Heart left ventricle (tissue), 16 donors: ENCODE data around the gene PHACTR3. TPM values are rescaled to one million over a fixed set of nuclear protein-coding genes. Genes with fewer than 3 reads are reported as not detected.

ENCODE experiments used
- ATAC-seq, 4 donors: fragments of 200-7000 bp; cut with Tn5 transposase; one replicate each; pipeline ENCODE4 v1.9.1; 2020 to 2022; ENCODE audit warnings: moderate library complexity in 4 of 4, mild to moderate bottlenecking in 3 of 4, moderate number of reproducible peaks in 1 of 4
- DNase-seq, 5 donors: peaks; one replicate each; pipeline ENCODE4 v3.0.0-alpha.2; 2020
- H3K27ac ChIP-seq, 12 donors: fragments of 200-600 bp; sonication (generic) in 4 of 12; one replicate each; pipeline versions ENCODE4 v1.5.0 to v1.8.0; 2016 to 2022; ENCODE audit warnings: mild to moderate bottlenecking in 2 of 12
- H3K27me3 ChIP-seq, 9 donors: fragments of 200-600 bp; sonication (generic) in 2 of 9; one replicate each; pipeline versions ENCODE4 v1.5.1 to v1.8.0; 2016 to 2022; ENCODE audit warnings: mild to moderate bottlenecking in 3 of 9
- H3K36me3 ChIP-seq, 9 donors: fragments of 200-600 bp; sonication (generic) in 2 of 9; one replicate each; pipeline versions ENCODE4 v1.5.0 to v1.8.0; 2018 to 2022; ENCODE audit warnings: mild to moderate bottlenecking in 2 of 9
- H3K4me1 ChIP-seq, 12 donors: fragments of 200-600 bp; sonication (generic) in 4 of 12; one replicate each; pipeline versions ENCODE4 v1.5.0 to v1.8.0; 2016 to 2022; ENCODE audit warnings: mild to moderate bottlenecking in 3 of 12
- H3K4me3 ChIP-seq, 12 donors: fragments of 200-600 bp; sonication (generic) in 4 of 12; one replicate each; pipeline versions ENCODE4 v1.5.0 to v1.8.0; 2017 to 2022; ENCODE audit warnings: mild to moderate bottlenecking in 9 of 12, moderate library complexity in 4 of 12
- H3K9me3 ChIP-seq, 12 donors: fragments of 200-600 bp; sonication (generic) in 4 of 12; one replicate each; pipeline versions ENCODE4 v1.5.0 to v1.8.0; 2016 to 2022; ENCODE audit warnings: mild to moderate bottlenecking in 1 of 12
- CTCF ChIP-seq, 12 donors: fragments of 200-600 bp; sonication (generic) in 4 of 12; IDR thresholded peaks; one replicate each; pipeline versions ENCODE4 v1.5.0 to v1.8.0; 2018 to 2022; ENCODE audit warnings: antibody characterized with exemption in 12 of 12, mild to moderate bottlenecking in 5 of 12
- POLR2A ChIP-seq, 2 donors: fragments of 450-650 bp; IDR thresholded peaks; one replicate each; pipeline ENCODE4 v1.6.1; 2017; ENCODE audit warnings: antibody characterized with exemption in 2 of 2, mild to moderate bottlenecking in 2 of 2, moderate library complexity in 2 of 2
- WGBS, 4 donors: extraction: QIAGEN DNeasy Blood & Tissue Kit in 2 of 4; methylation state at CpG; one replicate each; pipeline versions ENCODE4 v1.1.5 to v1.1.7; 2013 to 2018; 5-methylcytosine and 5-hydroxymethylcytosine counted together
- intact Hi-C, 10 donors: fragments of 100-400 bp; cut with DNase I; formaldehyde crosslinking; loops; one replicate each; pipeline versions ENCODE4 v1.11.1 to v1.14.2; 2022
- polyA plus RNA-seq, 2 donors: library from polyadenylated mRNA; stranded (reverse); fragments of 200-250 nt; gene quantifications; one replicate each; pipeline ENCODE4 v1.2.3, GENCODE V29; 2013
- total RNA-seq, 9 donors: library from RNA; depleted of rRNA in 2 of 9; stranded (reverse); fragments of >200 nt in 2 of 9; fragmentation: NEBNext Ultra II Directional in 3 of 9; extraction: Animal tissue kit (Norgen Biotek cat#: 25700) in 3 of 9; gene quantifications; one replicate each; pipeline versions ENCODE4 v1.1.0 to v1.2.4, GENCODE V29; 2016 to 2023
- donor health status: ischemic (EF 13 %, LVEDD 7.1; RV severe dilation, severe dysfunction).
- donor health status: healthy with polysubstance abuse.
- donor health status: DM: no; HTN: yes; CAD: no.
- donor health status: DM: no; HTN: no; CAD: no.
- donor health status: ischemic (EF 25% LVEDD 6.9; RV normal size, moderate dysfunction).
- donor health status: ischemic (EF 25% LVEDD 5.7; RV mildly dilated, moderate dysfunction).
- donor health status: healthy.
- donor health status: DM: yes; HTN: yes; CAD: no.
- donor health status: ischemic (EF 35%, LVEDD 5.7; RV mildly dilated, moderate dysfunction).
- donor health status: nonischemic (EF 11% LVEDD 7.7; RV severe dilation, severe dysfunction).
- donor health status: DM: yes; HTN: yes; CAD: no.
- donor health status: PGD.
- donor health status: ischemic (EF 29% LVEDD 5.4; RV normal size, mild dysfunction).
- donor health status: nonischemic (EF 23%, LVEDD 6.1; RV moderate dilation, normal function).

PHACTR3 gene
- total and polyA plus RNA-seq, 11 donors, result 0.19 to 14.6 (median 3.5) TPM

DNA sequence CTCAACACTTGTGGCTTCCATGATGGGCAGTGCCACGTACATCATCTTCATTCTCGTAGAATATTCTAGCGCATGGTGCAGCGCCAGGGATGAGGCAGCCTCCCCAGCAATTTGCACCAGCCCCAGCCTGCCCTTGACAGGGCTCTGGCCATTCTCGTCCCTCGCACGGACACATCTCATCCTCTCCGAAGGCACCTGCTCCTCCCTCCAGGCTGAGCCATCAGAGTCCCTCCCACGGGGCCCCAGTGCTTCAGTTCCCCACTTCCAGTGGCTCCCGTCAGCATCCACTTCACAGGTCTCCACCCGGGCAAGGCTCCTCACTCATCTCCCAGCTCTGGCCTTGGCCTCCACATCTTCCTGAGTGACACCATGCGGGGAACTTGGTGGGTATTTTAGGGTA is 13.3 kb upstream of the PHACTR3 start:
- intact Hi-C loops, result no loop called here
- H3K36me3 ChIP-seq, result no peaks in the 10 kb centered on the region
- peak in 1 of 5 donors; percentile 10 for DNase-seq
- H3K27ac ChIP-seq, result no peak overlapping the region
- H3K27me3 ChIP-seq, result no peaks in the 10 kb centered on the region
- no peak overlapping the region for H3K4me3 ChIP-seq
- H3K4me1 ChIP-seq, result peaks cover 0 to 10% (median under 1%) of the 10 kb centered on the region in 12 donors
- WGBS, 4 donors, result 87 to 91% (median 90%) methylated on average over 12 of the region's 12 CpGs
- TF ChIP-seq POLR2A (IDR thresholded peaks at IDR 0.05) (no peak), CTCF (IDR thresholded peaks at IDR 0.05) (no peak)
- ATAC-seq, result no peak
- peaks cover 0 to 7% (median 0%) of the 10 kb centered on the region in 12 donors for H3K9me3 ChIP-seq

GRCh38 chr20:59596690-59597089 is 7.7 kb upstream of the PHACTR3 start:
- Histone ChIP-seq H3K4me1 (peaks cover 0 to 6% (median 0%) of the 10 kb centered on the region in 12 donors), H3K27ac (peak overlapping the region in 1 of 12 donors; percentile 36), H3K4me3 (no peak overlapping the region), H3K36me3 (no peaks in the 10 kb centered on the region), H3K27me3 (peaks cover 0 to 30% (median 4%) of the 10 kb centered on the region in 9 donors), H3K9me3 (peaks cover 0 to 3% (median 0%) of the 10 kb centered on the region in 12 donors)
- intact Hi-C loops, result loop anchor here in 1 of 10 donors (5.0 kb wide), 1 partner anchor 156 kb away; no protein-coding TSS in a partner anchor
- peak in 3 of 4 donors; percentile 37 to 75 (median 57) for ATAC-seq
- peak in 2 of 5 donors; percentile 39 to 40 for DNase-seq
- no peak for TF ChIP-seq CTCF (IDR thresholded peaks at IDR 0.05)
- no peak for TF ChIP-seq POLR2A (IDR thresholded peaks at IDR 0.05)
- WGBS, 4 donors, result 55 to 68% (median 57%) methylated on average over 4 to 5 of the region's 5 CpGs

DNA sequence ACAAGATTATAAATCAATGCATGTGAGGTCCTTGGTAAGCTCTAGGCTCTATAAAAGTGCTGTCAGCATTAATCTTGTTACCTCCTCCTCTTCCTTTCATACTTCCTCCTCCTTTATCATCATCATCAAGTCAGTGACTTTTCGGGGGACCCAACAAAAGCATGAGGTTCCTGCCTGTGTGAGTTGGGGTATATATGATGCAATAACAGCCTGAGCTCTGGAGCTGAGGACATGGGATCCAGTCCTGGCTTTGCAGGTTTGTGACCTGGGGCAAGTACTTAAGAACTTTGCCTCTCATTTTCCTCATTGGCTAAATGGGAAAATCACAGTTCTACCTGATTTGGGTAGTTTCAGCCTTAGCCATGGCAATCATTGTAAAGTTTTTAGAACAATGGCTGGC is 7.1 kb upstream of the PHACTR3 start:
- Histone ChIP-seq H3K36me3 (no peaks in the 10 kb centered on the region), H3K27ac (peak overlapping the region in 1 of 12 donors; percentile 36), H3K4me1 (peaks cover 0 to 6% (median 0%) of the 10 kb centered on the region in 12 donors), H3K27me3 (peaks cover 0 to 35% (median 4%) of the 10 kb centered on the region in 9 donors), H3K4me3 (no peak overlapping the region), H3K9me3 (peaks cover 0 to 3% (median 0%) of the 10 kb centered on the region in 12 donors)
- no peak for ATAC-seq
- 74 to 84% (median 77%) methylated on average over 1 of the region's 1 CpG for WGBS, 4 donors
- TF ChIP-seq POLR2A (IDR thresholded peaks at IDR 0.05) (no peak), CTCF (IDR thresholded peaks at IDR 0.05) (no peak)
- intact Hi-C loops, result loop anchor here in 1 of 10 donors (5.0 kb wide), 1 partner anchor 155 kb away; no protein-coding TSS in a partner anchor
- DNase-seq, result no peak

DNA sequence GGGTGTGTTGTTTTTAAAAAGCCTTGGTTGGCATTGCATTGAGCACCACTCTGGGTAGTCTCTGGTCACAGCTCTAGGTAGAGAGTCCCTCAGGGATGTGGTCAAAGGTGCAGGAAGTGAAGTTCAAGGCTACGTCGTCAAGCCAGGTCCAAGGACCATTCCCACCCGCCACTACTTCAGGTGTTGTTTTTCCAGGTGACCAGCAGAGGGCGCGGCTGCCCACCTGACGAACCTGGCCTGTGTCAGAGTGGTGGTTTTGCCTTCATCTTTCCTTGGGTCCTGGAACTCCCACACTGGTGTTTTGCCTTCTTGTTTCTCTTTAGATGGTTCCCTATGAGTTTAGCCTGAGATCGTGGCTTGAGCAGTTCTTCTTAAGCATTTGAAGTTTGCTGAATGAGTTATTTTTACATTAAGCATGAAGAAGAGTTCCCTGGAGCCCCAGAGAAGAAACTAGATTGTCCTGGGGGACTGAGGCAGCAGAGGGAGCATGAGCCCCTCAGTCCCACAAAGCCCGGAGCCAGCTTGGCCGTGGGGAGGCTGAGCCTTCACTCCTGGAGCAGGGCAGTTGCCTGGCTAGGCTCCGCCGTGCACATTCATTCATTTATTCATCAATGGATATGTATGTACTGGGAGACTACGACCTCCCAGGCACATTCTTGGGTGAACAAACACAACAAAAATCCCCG is 5.6 kb upstream of the PHACTR3 start:
- TF ChIP-seq POLR2A (IDR thresholded peaks at IDR 0.05) (no peak), CTCF (IDR thresholded peaks at IDR 0.05) (peak; percentile 48 to 78 (median 69))
- no peaks in the 10 kb centered on the region for H3K36me3 ChIP-seq
- no peaks in the 10 kb centered on the region for H3K9me3 ChIP-seq
- H3K4me1 ChIP-seq, result peaks cover 0 to 6% (median 0%) of the 10 kb centered on the region in 12 donors
- peak in 3 of 4 donors; percentile 54 to 71 (median 68) for ATAC-seq
- intact Hi-C loops, result loop anchor here (1.0 to 5.0 kb wide), 5 partner anchors 150 to 154 kb away; no protein-coding TSS in a partner anchor
- DNase-seq, result peak in 2 of 5 donors; percentile 28 to 32
- H3K27ac ChIP-seq, result no peak overlapping the region
- H3K4me3 ChIP-seq, result no peak overlapping the region
- peaks cover 3 to 48% (median 18%) of the 10 kb centered on the region in 9 donors for H3K27me3 ChIP-seq
- 31 to 37% (median 33%) methylated on average over 13 of the region's 13 CpGs for WGBS, 4 donors
